ENCODE results near the gene PPP2R2C.

Gene PPP2R2C

GRCh38 chr4:6299875-6300274 lies 172.5 kb downstream of the PPP2R2C start:
- FAIRE-seq: no peak

DNA sequence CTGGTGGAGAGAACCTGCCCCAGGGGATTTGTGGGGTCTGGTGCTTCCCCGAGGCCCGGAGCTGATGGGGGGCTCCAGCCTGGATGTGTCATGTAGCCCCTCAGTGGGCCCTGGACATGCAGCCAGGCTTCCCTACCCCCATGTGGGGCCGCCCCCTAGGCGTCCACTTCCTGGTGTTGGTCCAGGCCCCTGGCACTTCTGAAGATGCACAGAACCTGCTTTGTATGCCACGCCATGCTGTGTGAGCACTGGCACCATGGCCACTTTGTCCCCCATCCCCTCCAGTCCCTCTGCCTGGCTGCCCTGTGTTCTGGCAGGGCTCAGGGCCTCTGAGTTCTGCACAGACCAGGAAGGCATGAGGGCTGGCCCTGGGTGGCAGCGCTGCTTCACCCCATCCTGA lies 173.6 kb downstream of the PPP2R2C start:
- FAIRE-seq: no peak

- FAIRE-seq: no peak
Observed at GRCh38 chr4:6298035-6298434, 174.4 kb downstream of the PPP2R2C start.

DNA sequence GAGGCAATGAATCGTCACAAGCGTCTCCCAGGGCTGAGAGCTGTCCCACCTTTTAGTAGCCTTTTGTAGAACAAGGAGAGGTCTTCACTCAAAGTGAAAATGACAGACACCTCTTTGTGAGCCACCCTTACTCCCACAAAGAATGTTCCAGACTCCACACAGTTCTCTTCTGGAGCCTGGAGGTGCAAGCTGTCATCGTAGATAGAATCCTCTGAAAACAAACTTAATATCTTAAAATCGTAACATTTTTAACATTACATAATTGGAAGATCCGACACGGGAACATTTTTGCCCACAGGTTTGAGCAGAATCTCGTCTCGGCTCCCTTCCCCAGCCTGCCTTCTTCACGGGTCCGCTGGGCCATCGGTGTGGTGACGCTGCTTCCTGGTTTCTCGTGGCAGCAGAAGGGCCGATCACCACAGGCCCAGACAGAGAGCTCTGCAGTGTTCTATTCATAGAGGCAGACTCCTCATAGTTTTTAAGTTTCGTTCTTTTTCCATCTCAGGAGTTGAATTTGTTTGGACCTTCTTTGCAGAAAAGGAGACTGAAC lies 175.1 kb downstream of the PPP2R2C start:
- no peak for FAIRE-seq

- no peak for FAIRE-seq
Observed at GRCh38 chr4:6296026-6296425, 176.4 kb downstream of the PPP2R2C start.

GRCh38 chr4:6295495-6295894 lies 176.9 kb downstream of the PPP2R2C start:
- no peak for FAIRE-seq

- FAIRE-seq: no peak
Observed at GRCh38 chr4:6294705-6295421, 177.6 kb downstream of the PPP2R2C start.

- FAIRE-seq: no peak
Observed at GRCh38 chr4:6293661-6294060, 178.8 kb downstream of the PPP2R2C start.

DNA sequence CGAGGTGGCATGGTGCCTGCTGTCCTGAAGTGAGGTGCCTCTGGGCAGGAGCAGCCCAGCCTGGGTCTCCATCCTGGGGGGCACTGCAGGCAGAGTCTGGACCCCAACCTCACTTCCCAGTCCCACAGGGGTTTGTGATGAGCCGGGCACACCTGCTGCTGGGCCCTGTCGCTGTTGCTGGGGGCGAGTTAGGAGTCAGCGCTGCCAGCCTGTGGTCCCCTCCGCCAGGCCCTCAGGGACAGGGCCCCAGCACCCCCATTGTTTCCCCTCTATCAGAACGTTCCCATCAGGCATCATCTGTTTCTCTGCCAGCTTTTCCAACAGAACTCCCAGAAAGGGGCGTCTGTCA lies 179.3 kb downstream of the PPP2R2C start:
- FAIRE-seq: no peak

- FAIRE-seq: no peak
Observed at GRCh38 chr4:6292376-6293096, 179.9 kb downstream of the PPP2R2C start.

DNA sequence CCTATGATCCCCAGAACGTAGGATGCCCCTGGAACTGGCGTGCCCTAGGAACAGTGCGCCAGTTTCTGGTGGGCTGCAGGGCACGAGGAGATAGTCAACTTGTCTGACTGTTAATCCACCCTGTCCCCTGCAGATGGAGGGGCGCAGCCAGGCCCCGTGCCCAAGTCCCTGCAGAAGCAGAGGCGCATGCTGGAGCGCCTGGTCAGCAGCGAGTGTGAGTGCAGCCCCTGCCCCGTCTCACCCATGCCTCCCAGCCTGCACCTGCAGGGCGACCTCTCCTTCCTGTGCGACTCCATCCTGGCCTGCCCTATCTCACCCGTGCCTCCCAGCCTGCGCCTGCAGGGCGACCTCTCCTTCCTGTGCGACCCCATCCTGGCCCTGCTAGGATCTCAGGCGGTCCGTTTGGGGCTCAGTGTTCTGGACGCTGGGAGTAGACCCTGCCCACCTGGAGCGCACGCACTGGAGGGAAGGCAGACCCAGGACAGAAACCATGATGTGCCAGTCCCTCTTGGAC lies 180.6 kb downstream of the PPP2R2C start:
- FAIRE-seq: no peak

- no peak for FAIRE-seq
Observed at GRCh38 chr4:6290769-6291547, 181.5 kb downstream of the PPP2R2C start.

- no peak for FAIRE-seq
Observed at GRCh38 chr4:6290256-6290655, 182.2 kb downstream of the PPP2R2C start.

DNA sequence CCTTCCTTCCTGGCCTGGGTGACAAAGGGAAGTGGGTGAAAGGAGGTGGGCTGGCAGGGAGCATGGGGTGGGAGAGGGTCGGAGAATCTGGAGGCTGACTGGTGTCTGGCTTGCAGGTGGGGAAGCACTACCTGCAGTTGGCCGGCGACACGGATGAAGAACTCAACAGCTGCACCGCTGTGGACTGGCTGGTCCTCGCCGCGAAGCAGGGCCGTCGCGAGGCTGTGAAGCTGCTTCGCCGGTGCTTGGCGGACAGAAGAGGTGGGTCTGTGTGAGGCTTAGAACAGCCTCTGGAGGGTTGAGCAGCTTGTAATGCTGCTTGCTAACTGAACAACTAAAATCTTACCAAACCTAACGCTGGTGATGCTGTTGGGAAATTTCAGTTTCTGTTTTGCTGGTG lies 183.5 kb downstream of the PPP2R2C start:
- FAIRE-seq: no peak

DNA sequence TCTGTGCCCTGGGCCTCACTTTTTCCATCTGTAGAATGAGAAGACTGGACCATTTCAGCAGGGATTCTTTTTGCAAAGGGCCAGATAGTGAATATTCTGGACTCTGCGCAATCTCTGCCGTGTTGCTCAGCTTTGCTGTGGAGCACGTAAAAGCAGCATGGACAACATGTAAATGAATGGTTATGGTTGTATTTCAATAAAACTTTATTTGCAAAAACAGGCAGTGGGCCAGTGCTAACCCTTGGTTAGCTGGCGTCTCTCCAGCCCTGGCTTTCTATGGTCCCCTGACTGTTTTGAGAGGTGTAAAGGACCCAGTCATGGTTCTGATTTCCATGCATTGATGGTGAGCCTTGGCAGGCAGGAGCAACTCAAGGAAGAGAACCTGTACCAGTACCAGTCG lies 184.1 kb downstream of the PPP2R2C start:
- FAIRE-seq: no peak

- FAIRE-seq: no peak
Observed at GRCh38 chr4:6287017-6287788, 185.2 kb downstream of the PPP2R2C start.

DNA sequence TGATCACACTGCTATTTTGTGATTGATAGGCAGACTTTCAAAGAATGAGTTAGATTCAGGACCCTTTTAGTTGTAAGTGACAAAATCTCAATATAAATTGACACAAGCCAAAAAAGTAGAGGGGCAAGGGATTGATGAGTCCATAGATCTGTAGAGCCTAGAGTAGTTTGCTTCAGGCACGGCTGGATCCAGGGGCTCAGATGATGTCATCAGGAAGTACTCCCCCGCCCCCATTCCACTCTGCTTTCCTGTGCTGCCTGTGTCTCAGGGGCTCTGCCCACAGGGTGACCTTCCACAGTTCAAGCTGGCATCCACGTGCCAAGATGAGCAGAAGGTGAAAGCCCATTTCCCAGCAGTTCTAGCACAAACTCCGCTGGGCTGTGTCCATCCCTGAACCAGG lies 189.1 kb downstream of the PPP2R2C start:
- FAIRE-seq: no peak

DNA sequence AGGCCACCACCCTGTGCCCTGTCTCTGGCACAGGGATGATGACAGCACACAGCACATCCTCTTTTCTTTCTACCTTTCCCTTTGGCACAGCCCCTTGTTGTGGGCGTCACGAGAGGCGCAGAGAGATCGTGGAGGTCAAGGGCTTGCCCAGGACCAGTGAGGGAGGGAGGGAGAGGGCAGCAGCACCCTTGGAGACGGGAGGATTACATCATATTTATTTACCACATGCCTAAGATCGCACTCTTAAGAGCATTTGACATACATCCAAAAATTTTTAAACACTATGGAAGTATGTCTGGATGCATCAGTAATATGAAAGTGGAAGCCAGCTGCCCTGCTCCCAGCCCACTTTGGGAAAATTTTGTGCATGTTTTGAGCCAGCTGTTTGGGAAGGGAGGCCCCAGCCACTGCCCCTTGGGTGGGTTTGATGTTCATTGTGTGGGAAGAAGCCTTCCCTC lies 190.1 kb downstream of the PPP2R2C start:
- no peak for FAIRE-seq

- FAIRE-seq: no peak
Observed at GRCh38 chr4:6281436-6282313, 190.7 kb downstream of the PPP2R2C start.

- FAIRE-seq: no peak
Observed at GRCh38 chr4:6280365-6280996, 191.9 kb downstream of the PPP2R2C start.

Data from TTC549 (cell line).